Psoas muscle (tissue), 8 donors: ENCODE data around the gene SUPT6H. TPM values are rescaled to one million over a fixed set of nuclear protein-coding genes. Genes with fewer than 3 reads are reported as not detected.

Source experiments
- ATAC-seq, 4 donors: fragments of 200-7000 bp; cut with Tn5 transposase; one replicate each; pipeline ENCODE4 v1.9.1; 2020; ENCODE audit warnings: moderate library complexity in 3 of 4, mild to moderate bottlenecking in 2 of 4
- DNase-seq, 2 donors: peaks; one replicate each; pipeline ENCODE4 v3.0.0-alpha.2; 2020
- H3K27ac ChIP-seq: fragments of 200-600 bp; one replicate; pipeline ENCODE4 v1.8.0; 2022
- H3K27me3 ChIP-seq, 3 donors: fragments of 200-600 bp in 1 of 3; one replicate each; pipeline versions ENCODE4 v1.6.1 to v1.8.0; 2013 to 2022; ENCODE audit warnings: low read length in 2 of 3, mild to moderate bottlenecking in 2 of 3, moderate library complexity in 1 of 3; ENCODE audit not compliant: insufficient read depth in 3 of 3
- H3K36me3 ChIP-seq, 2 donors: fragments of 200-600 bp in 1 of 2; one replicate each; pipeline versions ENCODE4 v1.6.1 to v1.8.0; 2013 to 2022; ENCODE audit warnings: low read depth in 1 of 2, mild to moderate bottlenecking in 1 of 2, moderate library complexity in 1 of 2; ENCODE audit not compliant: insufficient read depth in 1 of 2
- H3K4me1 ChIP-seq: fragments of 200-600 bp; one replicate; pipeline ENCODE4 v1.8.0; 2022
- H3K4me3 ChIP-seq: fragments of 200-600 bp; one replicate; pipeline ENCODE4 v1.8.0; 2022; ENCODE audit warnings: mild to moderate bottlenecking
- H3K9me3 ChIP-seq: fragments of 200-600 bp; one replicate; pipeline ENCODE4 v1.8.0; 2022
- CTCF ChIP-seq: fragments of 200-600 bp; IDR thresholded peaks from one replicate; pipeline ENCODE4 v1.8.0; 2022; ENCODE audit warnings: antibody characterized with exemption
- WGBS, 3 donors: extraction: QIAGEN DNeasy Blood & Tissue Kit; methylation state at CpG; one replicate each; pipeline versions ENCODE4 v1.1.6 to v1.1.7; 2013; 5-methylcytosine and 5-hydroxymethylcytosine counted together
- intact Hi-C, 2 donors: fragments of 100-400 bp; cut with DNase I; formaldehyde crosslinking; loops; one replicate each; pipeline versions ENCODE4 v1.11.0 to v1.14.2; 2022
- polyA plus RNA-seq, 3 donors: library from polyadenylated mRNA; stranded (reverse); fragments of 200-250 nt; gene quantifications; one replicate each; pipeline ENCODE4 v1.2.3, GENCODE V29; 2013
- total RNA-seq, 4 donors: library from RNA; stranded (reverse); fragmentation: NEBNext Ultra II Directional in 2 of 4; extraction: Animal tissue kit (Norgen Biotek cat#: 25700) in 2 of 4; gene quantifications; one replicate each; pipeline versions ENCODE4 v1.2.1 to v1.2.4, GENCODE V29; 2021 to 2023
- donor health status: healthy with polysubstance abuse.
- donor health status: DM: no; HTN: no; CAD: no; lungs with moderate emphysema.
- donor health status: Bipolar disorder and iron deficiency.
- donor health status: healthy.
- donor health status: DM: yes; HTN: yes; CAD: no.
- donor health status: DM: no; HTN: no; CAD: no.
- donor health status: DM: no; HTN: no; CAD: no.
- donor health status: DM: yes; HTN: yes; CAD: no.

Gene SUPT6H
- total and polyA plus RNA-seq, 7 donors, result 28.6 to 77.4 (median 67.0) TPM

GRCh38 chr17:28686296-28686695 lies 24.3 kb downstream of the SUPT6H start:
- H3K9me3 ChIP-seq, result no peaks in the 10 kb centered on the region
- H3K4me3 ChIP-seq, result no peak overlapping the region
- no peak overlapping the region for H3K27ac ChIP-seq
- no peak for TF ChIP-seq CTCF
- no peaks in the 10 kb centered on the region for H3K27me3 ChIP-seq
- intact Hi-C loops, result no loop called here
- no peak for ATAC-seq
- no peak for DNase-seq
- 78 to 85% (median 81%) methylated on average over 4 of the region's 4 CpGs for WGBS, 3 donors
- no peaks in the 10 kb centered on the region for H3K4me1 ChIP-seq
- peaks cover 40 to 100% of the 10 kb centered on the region in 2 donors for H3K36me3 ChIP-seq

- H3K36me3 ChIP-seq, result peaks cover 28 to 100% of the 10 kb centered on the region in 2 donors
- intact Hi-C loops, result no loop called here
- no peak for ATAC-seq
- no peaks in the 10 kb centered on the region for H3K4me1 ChIP-seq
- H3K27ac ChIP-seq, result no peak overlapping the region
- no peak for TF ChIP-seq CTCF
- no peaks in the 10 kb centered on the region for H3K9me3 ChIP-seq
- WGBS, 3 donors, result 96% methylated on average over 4 of the region's 4 CpGs
- no peak overlapping the region for H3K4me3 ChIP-seq
- no peak for DNase-seq
- no peaks in the 10 kb centered on the region for H3K27me3 ChIP-seq
Measured at GRCh38 chr17:28688481-28688880, 26.5 kb downstream of the SUPT6H start.

- no peaks in the 10 kb centered on the region for H3K4me1 ChIP-seq
- H3K27ac ChIP-seq, result no peak overlapping the region
- intact Hi-C loops, result no loop called here
- no peak for ATAC-seq
- 96 to 100% (median 97%) methylated on average over 3 of the region's 3 CpGs for WGBS, 3 donors
- no peaks in the 10 kb centered on the region for H3K9me3 ChIP-seq
- peaks cover 32 to 100% of the 10 kb centered on the region in 2 donors for H3K36me3 ChIP-seq
- no peak for TF ChIP-seq CTCF
- DNase-seq, result no peak
- H3K27me3 ChIP-seq, result no peaks in the 10 kb centered on the region
- no peak overlapping the region for H3K4me3 ChIP-seq
Measured at GRCh38 chr17:28689011-28689410, 27.0 kb downstream of the SUPT6H start.

- Histone ChIP-seq H3K36me3 (peaks cover 34 to 100% of the 10 kb centered on the region in 2 donors), H3K9me3 (no peaks in the 10 kb centered on the region), H3K4me1 (no peaks in the 10 kb centered on the region), H3K4me3 (no peak overlapping the region), H3K27ac (no peak overlapping the region), H3K27me3 (no peaks in the 10 kb centered on the region)
- no peak for TF ChIP-seq CTCF
- DNase-seq (no peak), ATAC-seq (no peak)
- intact Hi-C loops, result no loop called here
- 93 to 100% (median 95%) methylated on average over 1 of the region's 1 CpG for WGBS, 3 donors
Measured at GRCh38 chr17:28693869-28694268, 31.9 kb downstream of the SUPT6H start.

- H3K9me3 ChIP-seq, result no peaks in the 10 kb centered on the region
- no peaks in the 10 kb centered on the region for H3K27me3 ChIP-seq
- H3K27ac ChIP-seq, result no peak overlapping the region
- H3K4me3 ChIP-seq, result no peak overlapping the region
- intact Hi-C loops, result no loop called here
- peaks cover 32 to 100% of the 10 kb centered on the region in 2 donors for H3K36me3 ChIP-seq
- ATAC-seq, result no peak
- H3K4me1 ChIP-seq, result no peaks in the 10 kb centered on the region
- WGBS, 3 donors, result 93 to 98% (median 94%) methylated on average over 6 of the region's 6 CpGs
- TF ChIP-seq CTCF, result no peak
- DNase-seq, result no peak
Measured at GRCh38 chr17:28698253-28698941, 36.4 kb downstream of the SUPT6H start.
